ENCODE measurements around the gene F8.
"Not testable (repeated sequence)": the region's sequence is repeated elsewhere in the genome, so short reads cannot be mapped to it uniquely, and the experiment has no call there.

Gene F8

GRCh38 chrX:154885057-154885456, 137.5 kb downstream of the F8 start:
- DNase-seq (ENCODE audit: low read depth in 2 of 2) = not testable (repeated sequence)

GRCh38 chrX:154884069-154884468, 138.5 kb downstream of the F8 start:
- not testable (repeated sequence) for DNase-seq (ENCODE audit: low read depth in 2 of 2)

GRCh38 chrX:154873329-154873728, 149.2 kb downstream of the F8 start:
- DNase-seq (ENCODE audit: low read depth in 2 of 2) = no peak

- DNase-seq (ENCODE audit: low read depth in 2 of 2) = not testable (repeated sequence)
Measured at GRCh38 chrX:154868522-154868921, 154.0 kb downstream of the F8 start.

- no peak for DNase-seq (ENCODE audit: low read depth in 2 of 2)
Measured at GRCh38 chrX:154855256-154855655, 167.3 kb downstream of the F8 start.

- no peak for DNase-seq (ENCODE audit: low read depth in 2 of 2)
Measured at GRCh38 chrX:154850957-154851611, 171.4 kb downstream of the F8 start.

GRCh38 chrX:154840856-154841255, 181.7 kb downstream of the F8 start:
- DNase-seq (ENCODE audit: low read depth in 2 of 2) = no peak

- DNase-seq (ENCODE audit: low read depth in 2 of 2) = no peak
Measured at GRCh38 chrX:154836163-154836562, 186.4 kb downstream of the F8 start.

- DNase-seq (ENCODE audit: low read depth in 2 of 2) = no peak
Measured at GRCh38 chrX:154834562-154834961, 188.0 kb downstream of the F8 start, which contains the start of gene SMIM9. SMIM9 (minus strand) TSS chrX:154834662; CDS start chrX:154830856, 3,806 bp downstream.

- no peak for DNase-seq (ENCODE audit: low read depth in 2 of 2)
Measured at GRCh38 chrX:154833746-154834274, 188.7 kb downstream of the F8 start.

- DNase-seq (ENCODE audit: low read depth in 2 of 2) = no peak
Measured at GRCh38 chrX:154829926-154830442, 192.5 kb downstream of the F8 start.

- no peak for DNase-seq (ENCODE audit: low read depth in 2 of 2)
Measured at GRCh38 chrX:154829134-154829533, 193.4 kb downstream of the F8 start.

GRCh38 chrX:154828016-154828408, 194.5 kb downstream of the F8 start:
- no peak for DNase-seq (ENCODE audit: low read depth in 2 of 2)

- no peak for DNase-seq (ENCODE audit: low read depth in 2 of 2)
Measured at GRCh38 chrX:154827194-154828015, 195.1 kb downstream of the F8 start.

- not testable (repeated sequence) for DNase-seq (ENCODE audit: low read depth in 2 of 2)
Measured at GRCh38 chrX:154825586-154825985, 196.9 kb downstream of the F8 start.

- DNase-seq (ENCODE audit: low read depth in 2 of 2) = no peak
Measured at GRCh38 chrX:154824638-154825037, 197.9 kb downstream of the F8 start.

- no peak for DNase-seq (ENCODE audit: low read depth in 2 of 2)
Measured at GRCh38 chrX:154822029-154822428, 200.5 kb downstream of the F8 start.

GRCh38 chrX:154821523-154821922, 201.0 kb downstream of the F8 start:
- DNase-seq (ENCODE audit: low read depth in 2 of 2) = no peak

- no peak for DNase-seq (ENCODE audit: low read depth in 2 of 2)
Measured at GRCh38 chrX:154819771-154820341, 202.7 kb downstream of the F8 start.

GRCh38 chrX:154818916-154819770, 203.4 kb downstream of the F8 start:
- DNase-seq (ENCODE audit: low read depth in 2 of 2) = no peak

- not testable (repeated sequence) for DNase-seq (ENCODE audit: low read depth in 2 of 2)
Measured at GRCh38 chrX:154817048-154817618, 205.4 kb downstream of the F8 start.

All from activated CD4-positive, alpha-beta T cell treated with anti-CD3 and anti-CD28 coated beads for 24 hours (primary cell).